Immature natural killer cell (primary cell): Measurements from ENCODE around the gene SHROOM1. TPM values are rescaled to one million over a fixed set of nuclear protein-coding genes. Genes with fewer than 3 reads are reported as not detected.

Experiments used
- DNase-seq, 3 donors: peaks; one replicate each; pipeline ENCODE4 v3.0.0; 2022; ENCODE audit warnings: mixed read lengths in 1 of 3
- H3K27ac Mint-ChIP-seq, 6 donors: one replicate each; pipeline ENCODE4 v1.8.0; 2020; ENCODE audit warnings: mixed read lengths in 6 of 6, mild to moderate bottlenecking in 5 of 6, inconsistent platforms in 4 of 6, moderate library complexity in 3 of 6
- H3K27me3 Mint-ChIP-seq, 3 donors: one replicate each; pipeline ENCODE4 v1.8.0; 2020 to 2021; ENCODE audit warnings: low read depth in 3 of 3, mild to moderate bottlenecking in 3 of 3, mixed read lengths in 3 of 3, moderate library complexity in 3 of 3, inconsistent platforms in 1 of 3
- H3K36me3 Mint-ChIP-seq, 3 donors: one replicate each; pipeline ENCODE4 v1.8.0; 2020; ENCODE audit warnings: mixed read lengths in 3 of 3, inconsistent platforms in 2 of 3, mild to moderate bottlenecking in 2 of 3
- H3K4me1 Mint-ChIP-seq, 2 donors: one replicate each; pipeline ENCODE4 v1.8.0; 2020; ENCODE audit warnings: inconsistent platforms in 2 of 2, mild to moderate bottlenecking in 2 of 2, mixed read lengths in 2 of 2, moderate library complexity in 1 of 2
- H3K4me3 Mint-ChIP-seq, 5 donors: one replicate each; pipeline ENCODE4 v1.8.0; 2020; ENCODE audit warnings: mild to moderate bottlenecking in 5 of 5, mixed read lengths in 5 of 5, inconsistent platforms in 3 of 5, moderate library complexity in 3 of 5
- H3K9me3 Mint-ChIP-seq, 6 donors: one replicate each; pipeline ENCODE4 v1.8.0; 2020; ENCODE audit warnings: mild to moderate bottlenecking in 6 of 6, mixed read lengths in 6 of 6, inconsistent platforms in 4 of 6, moderate library complexity in 3 of 6
- polyA plus RNA-seq, 3 donors: library from polyadenylated mRNA; unstranded; fragments of 300-500 nt; fragmentation: Illumina TruSeq; gene quantifications; one replicate each; pipeline ENCODE4 v1.2.3, GENCODE V29; 2021

Gene SHROOM1
- polyA plus RNA-seq, 3 donors from 2014 or later = 1.4 TPM; not detected in 2

DNA sequence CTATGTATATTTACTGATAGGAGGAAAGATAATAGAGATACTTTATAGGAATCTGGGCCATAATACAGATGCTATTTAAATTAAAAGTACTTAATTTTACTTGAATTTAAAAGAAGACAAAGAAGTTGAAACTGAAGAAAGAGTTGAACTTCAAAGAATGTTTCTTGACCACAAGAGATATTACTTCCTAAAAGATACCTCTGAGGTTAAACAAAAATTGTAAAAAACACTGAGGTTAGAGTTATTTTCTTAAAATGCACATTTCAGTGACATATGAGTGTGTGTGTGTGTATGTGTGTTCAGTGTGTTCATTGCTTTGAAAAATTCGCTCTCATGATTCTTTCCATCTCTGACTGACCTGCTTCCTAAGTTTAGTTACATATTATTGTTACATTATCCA lies 49.9 kb downstream of the SHROOM1 start:
- DNase-seq = no peak
- Mint-ChIP-seq H3K9me3 (no peaks in the 10 kb centered on the region), H3K36me3 (no peaks in the 10 kb centered on the region), H3K27me3 (peaks cover 6 to 14% (median 13%) of the 10 kb centered on the region in 3 donors), H3K4me1 (peaks cover 14 to 21% of the 10 kb centered on the region in 2 donors), H3K27ac (no peak overlapping the region), H3K4me3 (no peak overlapping the region)

DNA sequence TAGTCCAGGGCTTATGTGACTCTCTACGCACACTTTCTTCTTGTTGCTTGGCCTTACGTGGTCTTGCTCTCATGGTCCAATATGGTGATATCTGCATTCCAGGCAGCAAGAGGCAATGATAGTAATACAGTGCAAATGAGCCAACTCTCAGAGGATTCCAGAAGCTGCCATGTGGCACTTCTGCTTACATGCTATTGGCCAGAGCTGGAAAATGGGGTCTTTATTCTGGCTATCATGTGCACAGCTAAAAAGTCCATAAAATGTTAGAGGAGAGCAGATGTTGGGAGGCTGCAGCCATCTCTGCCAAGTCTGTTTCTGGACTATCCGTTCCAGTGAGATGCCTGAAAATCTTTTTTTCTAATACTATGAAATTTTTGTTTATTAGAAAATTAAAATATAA lies 50.5 kb downstream of the SHROOM1 start:
- no peaks in the 10 kb centered on the region for H3K36me3 Mint-ChIP-seq
- no peak overlapping the region for H3K27ac Mint-ChIP-seq

DNA sequence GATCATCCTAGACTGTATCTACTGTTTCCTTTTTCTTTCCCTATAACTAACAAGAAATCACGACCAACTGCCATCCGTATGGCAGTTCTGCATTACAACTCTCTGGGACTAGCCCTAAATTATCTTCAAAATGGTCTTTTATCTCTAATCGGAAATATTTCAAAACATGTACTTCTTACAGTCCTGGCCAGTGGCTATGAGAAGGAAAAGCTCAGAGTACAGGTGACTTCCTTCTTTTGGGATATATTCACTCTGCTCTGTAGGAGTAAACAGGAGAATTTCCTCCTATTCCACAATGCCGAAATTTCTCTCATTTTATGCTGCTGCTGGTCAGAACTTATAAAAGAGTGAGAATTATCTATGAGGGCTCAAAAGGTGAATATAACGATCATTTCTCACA lies 51.6 kb downstream of the SHROOM1 start:
- no peak overlapping the region for H3K27ac Mint-ChIP-seq
- H3K9me3 Mint-ChIP-seq = no peaks in the 10 kb centered on the region
- H3K27me3 Mint-ChIP-seq = peaks cover 6 to 14% (median 13%) of the 10 kb centered on the region in 3 donors
- peaks cover 14 to 26% of the 10 kb centered on the region in 2 donors for H3K4me1 Mint-ChIP-seq
- H3K4me3 Mint-ChIP-seq = peak overlapping the region in 3 of 5 donors; percentile 64 to 87 (median 81)
- no peak for DNase-seq
- H3K36me3 Mint-ChIP-seq = no peaks in the 10 kb centered on the region

More for the DNA sequence above, 50.5 kb downstream of the SHROOM1 start:
- no peak overlapping the region for H3K4me3 Mint-ChIP-seq
- H3K27me3 Mint-ChIP-seq = peaks cover 6 to 14% (median 13%) of the 10 kb centered on the region in 3 donors
- H3K9me3 Mint-ChIP-seq = no peaks in the 10 kb centered on the region
- H3K4me1 Mint-ChIP-seq = peaks cover 14 to 26% of the 10 kb centered on the region in 2 donors
- DNase-seq = no peak

DNA sequence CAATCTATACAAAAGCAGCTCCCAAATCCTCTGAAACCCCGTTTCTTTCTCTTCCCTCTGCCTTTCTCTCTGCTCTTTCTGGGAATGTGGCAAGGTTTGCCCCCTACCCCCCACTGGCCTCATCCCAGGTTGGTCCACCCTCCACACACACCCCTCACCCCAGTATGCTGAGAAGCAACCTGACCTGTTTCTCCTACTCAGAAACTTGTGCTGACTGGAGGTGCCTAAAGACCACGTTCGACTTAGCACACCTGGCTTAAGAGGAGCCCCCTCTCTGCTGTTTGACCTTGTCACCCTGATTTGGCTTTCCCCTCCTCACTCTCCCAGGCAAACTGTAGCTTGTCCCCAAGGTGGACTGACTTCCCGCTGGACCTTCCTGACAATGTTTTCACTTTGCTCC lies 52.3 kb downstream of the SHROOM1 start:
- DNase-seq = no peak
- H3K9me3 Mint-ChIP-seq = no peaks in the 10 kb centered on the region
- peaks cover 5 to 14% (median 9%) of the 10 kb centered on the region in 3 donors for H3K27me3 Mint-ChIP-seq
- peak overlapping the region in 5 of 6 donors; percentile 13 to 75 (median 17) for H3K27ac Mint-ChIP-seq
- no peaks in the 10 kb centered on the region for H3K36me3 Mint-ChIP-seq
- H3K4me1 Mint-ChIP-seq = peaks cover 14 to 26% of the 10 kb centered on the region in 2 donors
- peak overlapping the region; percentile 64 to 87 (median 72) for H3K4me3 Mint-ChIP-seq

DNA sequence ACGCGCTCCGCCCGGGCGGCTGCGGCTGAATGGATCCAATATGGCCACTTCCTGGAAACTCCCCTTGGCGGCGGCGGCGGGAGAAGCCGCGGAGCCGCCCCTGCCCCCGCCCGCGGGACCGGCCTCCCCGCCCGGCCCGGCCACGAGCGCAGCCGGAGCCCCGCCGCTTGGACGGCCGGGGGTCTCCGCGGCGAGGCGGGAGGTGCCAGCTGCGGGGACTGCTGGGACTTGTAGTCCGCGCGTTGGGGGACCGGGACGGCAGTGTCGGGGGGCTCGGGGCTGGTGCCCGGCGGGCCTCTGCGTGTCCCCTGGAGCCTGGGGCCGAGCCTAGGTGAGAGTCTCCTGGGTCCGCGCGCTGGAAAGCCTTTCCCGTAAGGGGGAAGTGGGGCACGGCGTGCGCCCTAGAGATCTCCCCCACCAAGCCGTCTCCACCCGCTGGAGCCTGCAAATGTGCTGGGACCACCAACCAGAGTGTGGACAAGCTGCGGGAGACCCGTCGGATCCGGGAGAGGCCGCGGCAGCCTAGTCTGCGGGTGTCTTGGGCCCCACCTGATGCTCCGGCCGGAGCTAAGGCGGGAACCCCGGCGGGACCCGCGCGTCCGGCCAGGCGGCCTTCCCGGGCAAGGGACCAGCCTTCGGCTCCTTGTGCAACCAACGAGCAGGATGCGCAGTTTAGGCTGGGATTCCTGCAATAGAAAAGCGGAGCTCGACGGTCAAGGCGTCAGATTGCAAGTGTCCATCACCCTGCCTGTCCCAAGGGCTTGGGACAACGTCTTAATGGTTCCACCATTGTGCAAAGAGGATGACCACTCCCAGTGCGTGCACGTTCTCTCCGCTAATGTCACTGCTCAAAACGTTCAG lies 53.0 kb downstream of the SHROOM1 start, which contains the start of gene SEPTIN8:
Gene SEPTIN8 (minus strand): TSS at position 31 of the 861 bp plus-strand sequence. CDS start 102 bp downstream, outside the sequence.
- Mint-ChIP-seq H3K36me3 (no peaks in the 10 kb centered on the region), H3K4me1 (peaks cover 14 to 26% of the 10 kb centered on the region in 2 donors), H3K27ac (peak within 1 kb of the TSS in 3 of 6 donors; percentile 33 to 75 (median 56)), H3K9me3 (no peaks in the 10 kb centered on the region), H3K4me3 (peak within 1 kb of the TSS; percentile 64 to 87 (median 74)), H3K27me3 (peaks cover 4 to 14% (median 7%) of the 10 kb centered on the region in 3 donors)
- DNase-seq = peak; percentile 41 to 50 (median 44)

DNA sequence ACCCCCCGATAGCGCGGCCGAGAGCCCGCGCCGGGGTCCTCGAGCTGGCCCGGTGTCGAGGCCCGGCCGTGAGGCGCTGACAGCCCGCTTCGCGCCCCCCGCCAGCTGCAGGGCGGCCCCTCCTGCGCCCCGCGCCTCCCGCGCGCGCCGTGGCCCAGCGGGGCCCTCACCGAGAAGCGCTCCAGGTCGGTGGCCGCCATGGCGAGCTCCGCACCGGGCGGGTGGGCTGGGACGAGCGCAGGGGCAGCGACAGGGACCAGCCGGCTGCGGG lies 53.6 kb downstream of the SHROOM1 start:
- DNase-seq = no peak
- Mint-ChIP-seq H3K27ac (no peak overlapping the region), H3K4me1 (peaks cover 14 to 26% of the 10 kb centered on the region in 2 donors), H3K36me3 (no peaks in the 10 kb centered on the region), H3K9me3 (no peaks in the 10 kb centered on the region), H3K27me3 (peaks cover 3 to 9% (median 6%) of the 10 kb centered on the region in 3 donors), H3K4me3 (no peak overlapping the region)

DNA sequence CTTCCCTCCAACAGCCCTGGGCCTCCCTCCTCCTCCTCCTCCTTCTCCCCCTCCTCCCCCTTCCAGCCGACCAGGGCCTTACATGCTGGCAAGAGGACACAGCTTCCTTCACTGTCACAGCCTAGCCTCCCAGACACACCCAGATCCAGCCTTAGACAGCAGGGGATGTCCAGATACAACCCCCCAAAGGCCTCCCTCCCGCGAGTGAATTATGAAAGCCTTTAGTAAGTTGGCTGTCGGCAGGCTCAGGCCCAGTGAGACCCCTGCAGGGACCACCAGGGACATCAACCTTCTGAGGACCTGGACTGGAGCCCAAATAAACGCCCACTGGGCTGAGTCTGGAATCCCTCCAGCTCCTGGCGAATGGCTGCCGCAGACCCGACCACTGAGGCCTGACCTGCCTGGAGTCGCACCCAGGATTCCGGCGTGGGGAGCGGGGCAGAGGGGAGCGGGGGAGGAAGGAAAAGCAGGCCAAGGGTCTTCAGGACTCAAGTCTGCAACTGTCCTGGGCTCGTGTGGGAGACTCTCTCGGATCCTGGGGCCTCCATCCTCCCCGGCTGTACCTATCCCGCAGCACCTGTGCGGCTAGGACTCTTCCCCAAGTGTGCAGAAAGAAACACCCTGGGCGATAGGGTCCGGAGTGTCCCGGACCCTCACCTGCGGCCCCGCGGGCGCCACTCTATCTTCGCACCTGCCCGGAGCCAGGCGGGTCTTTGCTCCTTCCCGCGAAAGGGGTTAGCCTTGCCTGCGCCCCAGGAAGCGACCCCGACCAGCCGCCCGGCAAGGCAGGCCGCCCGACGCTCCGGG lies 54.1 kb downstream of the SHROOM1 start:
- H3K36me3 Mint-ChIP-seq = no peaks in the 10 kb centered on the region
- no peaks in the 10 kb centered on the region for H3K9me3 Mint-ChIP-seq
- H3K4me3 Mint-ChIP-seq = peak overlapping the region; percentile 54 to 79 (median 74)
- peaks cover 2 to 6% (median 3%) of the 10 kb centered on the region in 3 donors for H3K27me3 Mint-ChIP-seq
- H3K4me1 Mint-ChIP-seq = peaks cover 14 to 26% of the 10 kb centered on the region in 2 donors
- peak overlapping the region in 1 of 6 donors; percentile 56 for H3K27ac Mint-ChIP-seq
- no peak for DNase-seq

DNA sequence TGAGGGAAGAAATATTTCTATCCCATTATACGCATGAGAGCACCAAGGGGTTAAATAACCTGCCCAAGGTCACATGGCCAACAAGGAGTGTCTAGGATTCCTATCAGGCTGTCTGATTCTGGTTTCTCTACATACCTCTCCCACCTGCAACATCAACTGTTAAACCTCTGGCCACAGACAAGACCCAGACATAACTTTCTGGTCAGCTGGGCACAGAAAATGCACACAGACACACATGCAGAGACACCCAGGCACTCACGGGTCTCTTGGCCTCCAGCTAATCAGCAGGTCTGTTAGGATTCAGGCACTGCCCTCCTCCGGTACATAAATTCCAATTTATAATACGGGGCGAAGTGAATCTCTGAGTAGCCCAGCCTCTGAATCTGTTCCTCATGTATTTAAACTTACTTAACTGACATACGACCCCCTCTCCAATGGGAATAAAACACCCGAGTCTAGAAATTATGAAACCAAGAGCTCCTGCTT lies 54.9 kb downstream of the SHROOM1 start:
- no peak overlapping the region for H3K27ac Mint-ChIP-seq

DNA sequence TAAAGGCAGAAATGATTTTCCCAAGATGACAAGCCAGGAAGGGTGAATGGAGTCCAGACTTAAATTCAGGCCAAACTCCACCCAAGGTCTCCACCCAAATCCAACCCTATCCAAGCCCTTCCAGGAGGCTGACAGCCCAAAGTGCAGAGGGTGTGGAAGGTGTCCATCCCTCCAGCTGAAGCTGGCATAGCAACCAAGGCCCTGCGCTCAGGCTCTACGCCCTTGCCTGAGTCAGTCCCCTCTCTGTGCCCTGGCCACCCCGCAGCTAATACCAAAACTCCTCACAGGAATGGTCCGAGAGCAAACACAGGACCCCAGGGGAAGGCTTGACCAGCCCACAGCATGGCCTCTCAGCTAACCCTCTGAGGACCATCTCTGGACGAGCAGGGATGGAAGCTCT lies 55.6 kb downstream of the SHROOM1 start:
- no peak overlapping the region for H3K27ac Mint-ChIP-seq
- no peaks in the 10 kb centered on the region for H3K36me3 Mint-ChIP-seq
- peaks cover 14 to 26% of the 10 kb centered on the region in 2 donors for H3K4me1 Mint-ChIP-seq
- no peaks in the 10 kb centered on the region for H3K9me3 Mint-ChIP-seq
- no peak for DNase-seq
- peaks cover 2 to 6% (median 3%) of the 10 kb centered on the region in 3 donors for H3K27me3 Mint-ChIP-seq
- H3K4me3 Mint-ChIP-seq = no peak overlapping the region

More for the DNA sequence above, 54.9 kb downstream of the SHROOM1 start:
- peak overlapping the region; percentile 8 to 79 (median 74) for H3K4me3 Mint-ChIP-seq
- peaks cover 14 to 26% of the 10 kb centered on the region in 2 donors for H3K4me1 Mint-ChIP-seq
- no peaks in the 10 kb centered on the region for H3K9me3 Mint-ChIP-seq
- H3K27me3 Mint-ChIP-seq = peaks cover 2 to 6% (median 3%) of the 10 kb centered on the region in 3 donors
- no peak for DNase-seq
- H3K36me3 Mint-ChIP-seq = no peaks in the 10 kb centered on the region

DNA sequence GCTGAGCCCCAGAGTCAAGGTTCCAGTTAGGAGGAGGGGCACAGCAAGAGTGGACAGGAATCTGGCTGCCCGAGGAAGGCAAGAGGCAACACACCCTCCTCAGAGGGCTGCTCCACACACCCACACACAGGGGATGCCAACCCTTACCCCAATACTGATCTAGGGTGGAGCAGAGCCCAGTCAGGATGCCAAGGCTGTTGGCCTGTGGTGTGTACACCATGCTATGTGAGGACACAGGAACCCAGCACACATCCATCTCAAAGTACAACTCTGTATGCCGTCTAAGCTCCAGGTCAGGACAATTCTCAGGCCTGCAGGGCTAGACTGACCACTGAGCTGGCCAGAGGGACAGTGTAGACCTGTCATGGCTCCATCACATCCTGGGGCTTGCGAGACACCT lies 56.0 kb downstream of the SHROOM1 start:
- Mint-ChIP-seq H3K4me1 (peaks cover 14 to 26% of the 10 kb centered on the region in 2 donors), H3K27ac (no peak overlapping the region), H3K9me3 (no peaks in the 10 kb centered on the region), H3K36me3 (no peaks in the 10 kb centered on the region), H3K27me3 (peaks cover 2 to 4% (median 2%) of the 10 kb centered on the region in 3 donors), H3K4me3 (no peak overlapping the region)
- DNase-seq = no peak

DNA sequence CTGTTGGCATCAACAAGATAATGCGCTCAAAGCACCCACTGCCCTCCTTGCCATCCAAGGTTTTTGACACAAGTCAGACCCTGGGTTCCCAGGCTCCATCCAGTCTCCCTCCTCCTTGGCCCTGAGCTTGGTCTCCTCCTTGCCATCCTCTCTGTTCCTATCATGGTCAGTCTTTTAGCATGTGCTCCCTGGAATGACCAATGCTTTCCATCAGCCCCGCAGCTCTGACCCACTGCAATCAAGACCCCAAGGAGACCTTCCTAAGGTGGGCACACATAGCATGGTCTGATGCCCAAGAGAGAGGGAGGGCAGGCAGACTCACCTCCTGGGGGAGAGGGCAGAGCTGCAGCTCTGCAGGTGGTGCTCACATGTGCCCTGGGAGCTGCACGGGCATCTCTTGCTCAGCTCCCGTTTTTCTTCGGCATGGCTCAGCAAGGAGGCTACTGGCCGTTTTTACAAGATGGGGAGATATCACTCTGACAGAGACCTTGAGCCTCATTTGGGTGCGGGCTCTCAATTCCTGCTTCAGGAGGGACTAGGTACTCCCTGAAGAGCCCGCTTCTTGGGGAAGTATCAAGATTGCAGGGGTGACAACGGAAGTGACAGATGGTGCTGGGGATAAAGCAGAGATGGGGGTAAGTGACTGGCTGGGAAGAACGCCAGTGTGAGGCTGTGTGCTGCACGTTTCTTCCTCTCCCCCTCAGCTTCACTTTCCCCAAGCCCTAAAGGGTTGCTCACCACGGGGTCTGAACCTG lies 56.7 kb downstream of the SHROOM1 start:
- H3K4me3 Mint-ChIP-seq = no peak overlapping the region
- H3K27ac Mint-ChIP-seq = no peak overlapping the region
- H3K9me3 Mint-ChIP-seq = no peaks in the 10 kb centered on the region
- H3K27me3 Mint-ChIP-seq = peaks cover 0 to 4% (median 1%) of the 10 kb centered on the region in 3 donors
- peaks cover 14 to 25% of the 10 kb centered on the region in 2 donors for H3K4me1 Mint-ChIP-seq
- no peak for DNase-seq
- no peaks in the 10 kb centered on the region for H3K36me3 Mint-ChIP-seq

DNA sequence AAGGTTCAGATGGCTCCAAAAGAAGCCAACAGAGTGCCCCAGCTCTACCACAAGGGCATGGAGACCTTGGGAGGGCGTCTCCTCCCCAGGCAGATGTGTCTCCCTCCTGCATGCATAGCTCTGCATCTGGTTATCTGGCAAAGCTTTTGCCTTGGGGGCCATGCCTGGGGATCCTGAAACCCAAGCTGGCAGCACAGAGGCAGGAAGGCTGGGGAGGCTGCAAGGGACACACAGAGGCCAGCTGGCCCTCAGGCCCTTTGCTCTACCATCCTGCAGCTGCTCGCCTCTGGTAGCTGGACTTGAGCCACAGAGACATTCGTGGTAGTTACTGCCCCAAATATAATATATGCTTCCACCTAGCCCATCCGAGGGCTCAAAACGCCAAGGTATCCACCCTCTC lies 57.3 kb downstream of the SHROOM1 start:
- no peak overlapping the region for H3K27ac Mint-ChIP-seq
- no peaks in the 10 kb centered on the region for H3K9me3 Mint-ChIP-seq
- H3K4me1 Mint-ChIP-seq = peaks cover 10 to 18% of the 10 kb centered on the region in 2 donors
- no peaks in the 10 kb centered on the region for H3K27me3 Mint-ChIP-seq
- no peaks in the 10 kb centered on the region for H3K36me3 Mint-ChIP-seq
- no peak for DNase-seq
- H3K4me3 Mint-ChIP-seq = no peak overlapping the region
